GM18861 (cell line): ENCODE measurements around the gene PTPRF.
"Not testable (repeated sequence)": the region's sequence is repeated elsewhere in the genome, so short reads cannot be mapped to it uniquely, and the experiment has no call there.

ENCODE experiments used
- ATAC-seq: cut with Tn5 transposase; IDR thresholded peaks from one replicate; pipeline ENCODE4 v1.9.1; 2021; ENCODE audit not compliant: unreplicated experiment

Gene PTPRF

DNA sequence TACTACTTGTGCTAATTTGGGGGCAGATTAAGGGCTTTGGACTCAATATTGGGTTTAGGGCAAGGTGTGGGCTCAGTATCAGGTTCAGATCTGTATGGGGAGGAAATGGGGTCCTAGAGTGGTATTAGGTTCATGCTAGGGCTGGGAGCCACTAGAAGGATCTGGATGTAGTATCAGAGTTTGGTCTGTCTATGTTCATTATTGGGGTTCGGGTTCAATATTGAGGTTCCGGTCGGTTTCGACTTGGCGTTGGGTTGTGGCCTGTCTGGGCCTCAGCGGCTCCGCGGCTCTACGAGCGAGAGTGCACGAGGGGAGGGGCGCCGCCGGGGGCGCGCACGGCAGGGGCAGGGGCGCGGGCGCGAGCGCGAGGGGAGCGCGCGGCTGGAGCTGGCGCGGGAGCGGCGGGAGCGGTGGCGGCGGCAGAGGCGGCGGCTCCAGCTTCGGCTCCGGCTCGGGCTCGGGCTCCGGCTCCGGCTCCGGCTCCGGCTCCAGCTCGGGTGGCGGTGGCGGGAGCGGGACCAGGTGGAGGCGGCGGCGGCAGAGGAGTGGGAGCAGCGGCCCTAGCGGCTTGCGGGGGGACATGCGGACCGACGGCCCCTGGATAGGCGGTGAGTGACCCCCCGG is at the start of gene PTPRF:
Gene PTPRF (plus strand): TSS at position 401 of the 624 bp plus-strand sequence. CDS start 14,193 bp downstream, outside the sequence.
- ATAC-seq: no peak

GRCh38 chr1:43481491-43481890 is 49.2 kb upstream of the PTPRF start:
- no peak for ATAC-seq

GRCh38 chr1:43482215-43482614 is 48.5 kb upstream of the PTPRF start:
- no peak for ATAC-seq

DNA sequence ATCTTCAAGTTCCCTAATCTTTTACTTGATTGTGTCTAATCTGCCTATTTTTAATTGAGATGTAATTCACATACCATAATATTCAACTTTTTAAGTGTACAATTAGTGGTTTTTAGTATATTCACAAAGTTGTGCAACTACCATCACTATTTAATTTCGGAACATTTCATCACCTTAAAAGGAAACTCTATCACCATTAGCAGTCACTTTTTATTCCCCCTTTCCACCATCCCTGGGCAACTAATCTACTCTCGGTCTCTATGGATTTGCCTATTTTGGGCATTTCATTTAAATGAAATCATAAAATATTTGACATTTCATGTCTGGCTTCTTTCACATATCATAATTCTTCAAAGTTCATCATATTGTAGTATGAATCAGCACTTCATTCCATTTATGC is 46.3 kb upstream of the PTPRF start:
- no peak for ATAC-seq

GRCh38 chr1:43488165-43488564 is 42.5 kb upstream of the PTPRF start:
- no peak for ATAC-seq

DNA sequence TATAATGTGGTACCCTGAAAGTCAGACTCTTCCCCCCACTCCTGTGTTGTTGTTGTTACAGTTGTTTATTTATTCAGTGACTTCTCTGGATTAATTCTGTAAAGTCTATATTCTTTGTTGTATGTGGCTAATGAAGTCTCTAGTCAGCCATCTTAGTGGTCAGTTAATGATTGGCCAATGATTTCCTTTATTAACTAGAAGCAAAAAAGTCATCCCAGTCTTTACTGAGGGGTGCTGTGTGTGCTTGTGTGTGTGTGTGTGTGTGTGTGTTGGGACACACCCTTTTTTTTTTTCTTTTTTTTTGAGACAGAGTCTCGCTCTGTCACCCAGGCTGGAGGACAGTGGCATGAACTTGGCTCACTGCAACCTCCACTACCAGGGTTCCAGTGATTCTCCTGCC is 39.6 kb upstream of the PTPRF start:
- no peak for ATAC-seq

- no peak for ATAC-seq
Measured at GRCh38 chr1:43492826-43493225, 37.9 kb upstream of the PTPRF start.

- no peak for ATAC-seq
Measured at GRCh38 chr1:43493661-43494450, 36.8 kb upstream of the PTPRF start.

DNA sequence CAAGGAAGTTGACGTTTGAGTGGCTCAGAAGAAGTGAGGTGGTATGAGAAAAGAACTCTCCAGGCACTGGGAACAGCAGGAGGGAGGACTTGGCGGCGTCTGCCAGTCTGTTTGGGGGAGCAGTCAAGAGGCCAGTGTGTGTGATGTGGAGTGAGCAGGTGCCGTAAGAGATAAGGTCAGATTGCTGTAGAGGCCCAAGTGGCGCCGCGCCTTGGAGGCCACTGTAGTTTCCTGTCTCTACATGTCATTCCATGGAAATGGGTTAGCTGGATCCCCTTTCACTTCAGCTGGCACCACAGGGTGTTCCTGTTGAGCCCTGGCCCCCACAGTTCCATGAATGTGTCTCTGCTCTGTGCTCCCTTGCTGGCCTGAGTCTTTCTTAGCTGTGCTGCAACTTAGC is 35.5 kb upstream of the PTPRF start:
- ATAC-seq: no peak

- ATAC-seq: no peak
Measured at GRCh38 chr1:43499898-43500297, 30.8 kb upstream of the PTPRF start.

- ATAC-seq: not testable (repeated sequence)
Measured at GRCh38 chr1:43501806-43502205, 28.9 kb upstream of the PTPRF start.

DNA sequence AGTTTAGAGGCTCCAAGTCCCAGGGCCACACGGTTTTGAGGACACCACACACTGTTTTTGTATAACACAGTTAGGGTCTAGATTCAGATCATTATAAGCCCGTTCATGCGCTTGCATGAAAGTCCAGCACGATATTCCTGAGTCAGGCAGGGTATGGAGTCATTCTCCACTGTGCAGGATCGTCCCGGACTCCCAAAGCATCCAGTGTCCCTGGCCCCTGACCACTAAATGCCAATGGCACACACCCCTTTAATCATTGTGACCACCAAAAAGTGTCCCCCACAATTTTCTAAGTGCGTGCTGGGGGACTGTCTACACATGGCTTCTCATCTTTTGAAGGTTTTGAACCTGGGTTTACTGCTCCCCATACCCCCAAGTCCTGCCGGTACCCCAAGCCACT is 27.1 kb upstream of the PTPRF start:
- ATAC-seq: no peak

DNA sequence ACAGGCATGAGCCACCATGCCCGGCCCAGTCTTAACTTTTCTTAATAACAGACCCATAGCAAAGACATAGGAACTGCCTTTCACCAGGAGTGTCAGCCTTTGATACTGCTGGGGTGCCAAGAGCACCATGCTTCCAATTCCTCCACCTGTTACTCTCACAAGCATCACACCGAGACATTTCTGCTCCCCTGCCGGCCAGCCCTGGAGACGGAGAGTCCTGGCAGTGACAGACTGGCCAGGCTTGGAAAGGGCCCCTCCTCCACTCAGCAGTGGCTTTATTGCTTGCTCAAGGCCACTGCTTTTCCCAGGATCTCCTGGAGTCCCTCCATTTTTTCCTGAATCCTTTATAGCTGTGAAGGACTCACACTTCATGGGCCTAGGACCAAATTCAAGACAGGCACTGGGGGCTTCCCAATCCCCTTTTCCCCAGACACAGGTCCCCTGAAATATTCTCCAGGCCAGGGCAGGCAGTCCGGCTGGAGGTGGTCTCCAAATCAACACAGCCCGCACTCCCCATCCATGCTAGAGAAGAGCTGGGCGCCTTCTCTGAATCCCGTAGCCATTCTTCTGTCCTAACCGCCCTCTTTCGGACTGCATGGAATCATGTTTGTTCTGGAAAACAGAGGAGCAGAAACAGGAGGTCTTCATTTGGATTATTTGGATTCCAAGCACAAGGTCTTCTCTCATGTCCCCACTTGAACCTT is 25.5 kb upstream of the PTPRF start:
- no peak for ATAC-seq

GRCh38 chr1:43506233-43506632 is 24.4 kb upstream of the PTPRF start:
- no peak for ATAC-seq

DNA sequence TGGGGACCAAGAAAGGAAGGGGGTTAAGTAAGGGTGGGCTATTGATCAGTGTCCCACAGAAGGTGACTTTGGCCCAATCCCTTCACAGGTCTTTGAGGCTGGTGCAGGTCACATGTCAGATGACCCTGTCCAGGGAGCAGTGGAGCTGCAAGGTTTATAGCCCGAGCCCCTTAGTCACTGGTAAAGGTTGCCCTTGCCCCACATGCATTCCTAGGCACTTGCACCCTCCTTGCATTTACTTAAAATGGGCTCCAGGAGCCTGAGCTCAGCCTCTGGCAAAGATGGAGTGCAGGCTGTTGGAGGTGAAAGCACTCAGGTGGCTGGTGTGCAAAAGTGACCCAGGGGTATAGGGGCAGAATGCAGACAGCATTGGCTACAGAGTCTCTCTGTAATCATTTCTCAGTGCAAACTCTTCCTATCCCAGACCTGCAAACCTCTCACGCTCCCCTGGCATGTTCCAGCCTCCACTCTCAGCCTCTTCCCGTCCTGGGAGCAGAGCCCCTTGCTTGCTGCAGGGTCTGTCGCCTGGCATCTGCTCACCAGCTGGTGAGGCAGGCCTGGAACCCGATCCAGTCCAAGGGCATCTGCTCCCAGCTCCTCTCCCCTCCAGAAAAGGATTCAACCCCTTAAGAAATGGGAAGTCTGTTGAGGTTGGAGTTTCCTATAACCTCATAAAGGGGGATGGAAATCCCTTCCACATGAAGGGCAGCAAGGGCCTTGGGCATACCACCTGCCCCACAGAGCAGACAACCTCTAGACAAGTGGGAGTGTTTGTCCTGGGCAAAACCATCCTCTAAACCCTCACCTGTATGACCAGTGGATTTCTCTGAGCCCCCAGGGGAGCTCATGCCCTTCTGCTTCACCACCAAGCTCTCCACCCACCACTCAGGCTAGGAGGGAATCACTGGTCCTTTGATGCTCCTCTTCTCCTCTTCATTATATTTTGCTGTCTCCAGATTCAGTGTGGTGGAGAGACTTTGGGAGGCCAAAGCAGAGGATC is 23.1 kb upstream of the PTPRF start:
- ATAC-seq: no peak

DNA sequence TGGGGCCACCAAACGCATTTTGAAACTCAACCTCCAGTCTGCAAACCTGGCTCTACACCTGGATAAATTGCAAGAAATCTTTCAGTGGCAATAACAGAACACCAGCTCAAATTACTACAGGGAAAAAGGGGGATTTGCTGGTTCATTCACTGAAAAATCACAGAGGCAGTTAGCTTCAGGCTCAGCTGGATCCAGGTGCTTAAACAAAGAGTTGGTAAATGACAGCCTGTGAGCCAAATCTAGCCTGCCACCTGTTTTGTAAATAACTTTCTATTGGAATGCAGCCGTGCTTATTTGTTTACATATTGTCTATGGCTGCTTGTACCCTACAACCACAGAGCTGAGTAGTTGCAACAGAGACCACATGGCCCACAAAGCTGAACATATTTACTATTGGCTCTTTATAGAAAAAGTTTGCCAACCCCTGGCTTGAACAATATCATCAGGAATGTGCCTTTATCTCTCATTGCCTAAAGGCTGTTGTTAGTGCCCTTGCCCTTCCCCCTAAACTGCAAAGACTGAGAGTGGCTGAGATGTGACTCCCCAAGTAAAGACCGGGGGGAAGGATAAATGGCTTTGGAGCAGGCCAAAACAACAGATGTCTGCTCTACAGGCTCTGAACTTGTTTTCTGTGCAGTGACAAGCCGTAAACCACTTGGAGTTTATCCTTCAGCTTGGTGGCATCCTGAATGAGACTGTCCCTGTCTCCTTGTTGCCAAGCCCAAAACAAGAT is 21.5 kb upstream of the PTPRF start:
- ATAC-seq: no peak

DNA sequence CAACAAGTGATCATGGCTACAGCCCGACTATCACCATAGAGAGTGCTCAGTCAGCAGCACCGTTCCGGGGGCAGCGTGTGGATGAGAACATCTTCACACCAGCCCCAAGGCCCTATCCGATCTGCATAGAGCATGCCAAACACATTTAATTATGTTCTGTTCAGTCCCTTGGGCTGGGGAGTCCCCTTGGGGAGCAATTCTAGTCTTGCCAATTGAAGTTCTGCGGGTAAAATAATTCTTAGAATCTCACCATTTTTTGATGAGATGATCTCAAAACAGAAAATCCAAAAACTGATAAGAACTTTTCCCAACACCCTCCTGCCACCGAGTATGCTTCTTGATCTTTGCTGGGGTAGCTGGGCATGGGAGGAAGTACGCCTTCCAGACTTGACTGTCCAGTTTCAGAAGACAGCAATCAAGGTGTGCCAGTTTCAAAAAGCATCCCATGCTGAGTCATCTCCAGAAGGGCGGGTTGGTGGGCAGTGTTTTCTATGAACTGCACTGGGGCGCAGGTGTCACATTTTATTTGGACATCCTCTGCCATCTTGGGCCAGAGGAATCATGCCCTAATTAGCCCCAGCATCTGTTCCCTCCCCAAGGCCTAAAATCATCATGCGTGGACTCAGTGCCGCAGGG is 20.8 kb upstream of the PTPRF start:
- ATAC-seq: no peak

- ATAC-seq: no peak
Measured at GRCh38 chr1:43510621-43511020, 20.1 kb upstream of the PTPRF start.

GRCh38 chr1:43511394-43511793 is 19.3 kb upstream of the PTPRF start:
- no peak for ATAC-seq

DNA sequence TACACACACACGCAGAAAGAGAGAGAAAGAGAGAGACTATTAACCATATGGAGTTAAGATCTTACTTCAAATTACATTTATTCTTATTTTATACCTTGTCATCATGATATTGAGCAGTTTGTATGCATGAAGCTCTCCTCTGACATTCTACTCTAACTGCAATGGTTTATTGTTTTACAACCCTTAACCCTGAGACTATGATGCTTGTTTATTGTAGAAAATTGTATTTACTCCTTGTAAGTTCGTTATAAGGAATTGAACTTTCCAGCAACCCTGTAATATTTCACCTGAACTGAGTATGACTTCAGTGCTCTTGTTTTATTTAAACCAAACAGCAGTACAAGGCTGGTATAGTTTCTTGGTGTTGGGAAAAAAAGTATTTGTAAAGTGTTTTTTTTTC is 18.6 kb upstream of the PTPRF start:
- ATAC-seq: no peak
